PC-3 (cell line): ENCODE measurements around the gene DIP2B. TPM values are rescaled to one million over a fixed set of nuclear protein-coding genes. Genes with fewer than 3 reads are reported as not detected.

ENCODE experiments used
- ATAC-seq: fragments of 200-7000 bp; cut with Tn5 transposase; 2 replicates; pipeline ENCODE4 v1.9.1; 2020; ENCODE audit warnings: mild to moderate bottlenecking, moderate library complexity
- BruUV-seq: library from RNA; stranded (reverse); fragments of 400-500 nt; replicated peaks from 2 replicates; lab custom pipeline; 2021; lab: Mats Ljungman, UMichigan
- CTCF ChIA-PET: fragments of 300-600 bp; sonication (Branson Sonifier 250); formaldehyde crosslinking; loops from one replicate; lab custom pipeline; 2022; ENCODE audit warnings: antibody characterized with exemption; lab: Charles Lee
- POLR2A ChIA-PET: fragments of 300-600 bp; sonication (Branson Sonifier 250); formaldehyde crosslinking; loops from one replicate; lab custom pipeline; 2022; ENCODE audit warnings: antibody characterized with exemption; ENCODE audit not compliant: unreplicated experiment; lab: Charles Lee
- DNase-seq: peaks from one replicate; pipeline ENCODE4 v3.0.0-alpha.2; 2015
- H2AFZ ChIP-seq: fragments of 300-600 bp; sonication (generic); 2 replicates; pipeline ENCODE4 v1.6.0; 2016; ENCODE audit warnings: antibody characterized with exemption, low read length
- H3F3A ChIP-seq: fragments of 300-600 bp; sonication (generic); one replicate; pipeline ENCODE4 v1.6.0; 2017; ENCODE audit warnings: antibody characterized with exemption, low read length, control low read depth, mild to moderate bottlenecking; ENCODE audit not compliant: unreplicated experiment
- H3K27ac ChIP-seq: fragments of 300-600 bp; sonication (generic); 2 replicates; pipeline ENCODE4 v1.5.1; 2016; ENCODE audit warnings: mild to moderate bottlenecking, low read length
- H3K27me3 ChIP-seq: fragments of 300-600 bp; sonication (generic); 2 replicates; pipeline ENCODE4 v1.6.1; 2016; ENCODE audit warnings: low read length, mixed read lengths
- H3K36me3 ChIP-seq: fragments of 300-600 bp; sonication (generic); 2 replicates; pipeline ENCODE4 v1.6.1; 2016; ENCODE audit warnings: low read depth, mixed run types, low read length, mixed read lengths
- H3K4me1 ChIP-seq: fragments of 300-600 bp; sonication (generic); 2 replicates; pipeline ENCODE4 v1.5.1; 2016; ENCODE audit warnings: low read length; ENCODE audit not compliant: insufficient read depth
- H3K4me2 ChIP-seq: fragments of 300-600 bp; sonication (generic); 2 replicates; pipeline ENCODE4 v1.6.0; 2016; ENCODE audit warnings: low read length
- H3K4me3 ChIP-seq: fragments of 300-600 bp; sonication (generic); 2 replicates; pipeline ENCODE4 v1.5.1; 2016; ENCODE audit warnings: mild to moderate bottlenecking, low read length, mixed read lengths
- H3K79me2 ChIP-seq: fragments of 300-600 bp; sonication (generic); 2 replicates; pipeline ENCODE4 v1.6.1; 2017; ENCODE audit warnings: low read length, mixed read lengths
- H3K9ac ChIP-seq: fragments of 300-600 bp; sonication (generic); 2 replicates; pipeline ENCODE4 v1.6.0; 2016; ENCODE audit warnings: mild to moderate bottlenecking, low read length
- H3K9me2 ChIP-seq: fragments of 300-600 bp; sonication (generic); replicated peaks from 2 replicates; pipeline ENCODE4 v1.6.1; 2016; ENCODE audit warnings: mixed run types, low read length, mixed read lengths
- H3K9me3 ChIP-seq: fragments of 300-600 bp; sonication (generic); 2 replicates; pipeline ENCODE4 v1.6.1; 2016; ENCODE audit warnings: low read length, mixed read lengths
- H4K20me1 ChIP-seq: fragments of 300-600 bp; sonication (generic); 2 replicates; pipeline ENCODE4 v1.6.1; 2016; ENCODE audit warnings: low read length, mixed read lengths
- CTCF ChIP-seq: fragments of 300-600 bp; sonication (generic); conservative IDR thresholded peaks from 2 replicates; pipeline ENCODE4 v1.5.1; 2017; ENCODE audit warnings: antibody characterized with exemption, low read depth, mild to moderate bottlenecking, low read length
- EZH2 ChIP-seq: fragments of 300-600 bp; sonication (generic); IDR thresholded peaks from one replicate; pipeline ENCODE4 v1.6.1; 2017; ENCODE audit warnings: antibody characterized with exemption, mild to moderate bottlenecking, low read length; ENCODE audit not compliant: unreplicated experiment
- EZH2phosphoT487 ChIP-seq: fragments of 300-600 bp; sonication (generic); IDR thresholded peaks from 2 replicates; pipeline ENCODE4 v1.6.1; 2018; ENCODE audit warnings: mild to moderate bottlenecking, antibody characterized with exemption, low read length, borderline replicate concordance
- intact Hi-C: fragments of 100-400 bp; cut with micrococcal nuclease; formaldehyde crosslinking; loops from 2 replicates; pipeline ENCODE4 v1.9.0; 2023
- total RNA-seq: library from RNA; depleted of rRNA; stranded (reverse); fragments of >200 nt; gene quantifications from 2 replicates; pipeline ENCODE4 v1.2.3, GENCODE V29; 2014

The DIP2B gene
- total RNA-seq, 1 experiment from 2014 or later: 36.3 TPM

GRCh38 chr12:50665609-50666008, 160.8 kb downstream of the DIP2B start:
- H3K79me2 ChIP-seq: 0 out of 2 replicates have a peak, but pooled peaks cover 3% of the 10 kb centered on the region
- no peaks in the 10 kb centered on the region for H4K20me1 ChIP-seq
- H3F3A ChIP-seq: no peaks in the 10 kb centered on the region
- no peak overlapping the region for H3K4me2 ChIP-seq
- no peak overlapping the region for H3K4me3 ChIP-seq
- no peak overlapping the region for H3K9ac ChIP-seq
- no peak for DNase-seq
- peaks cover 7% of the 10 kb centered on the region; the same call in 1 of the 2 replicates for H3K36me3 ChIP-seq
- BruUV-seq: no TSS peak
- intact Hi-C loops: no loop called here
- no peak for ATAC-seq
- no peaks in the 10 kb centered on the region for H3K9me3 ChIP-seq
- no peak overlapping the region for H3K27ac ChIP-seq
- H2AFZ ChIP-seq: no peak overlapping the region
- CTCF ChIA-PET: no interaction called here
- TF ChIP-seq CTCF: no peak
- TF ChIP-seq EZH2: no peak
- TF ChIP-seq EZH2phosphoT487: no peak
- H3K27me3 ChIP-seq: no peaks in the 10 kb centered on the region
- no peaks in the 10 kb centered on the region for H3K9me2 ChIP-seq
- POLR2A ChIA-PET: no interaction called here
- peaks cover 16% of the 10 kb centered on the region for H3K4me1 ChIP-seq

- H3F3A ChIP-seq: no peaks in the 10 kb centered on the region
- H3K9me2 ChIP-seq: no peaks in the 10 kb centered on the region
- TF ChIP-seq CTCF (no peak), EZH2 (no peak), EZH2phosphoT487 (no peak)
- BruUV-seq: no TSS peak
- H3K27me3 ChIP-seq: no peaks in the 10 kb centered on the region
- no peaks in the 10 kb centered on the region for H4K20me1 ChIP-seq
- H3K9me3 ChIP-seq: no peaks in the 10 kb centered on the region
- intact Hi-C loops: no loop called here
- H3K4me3 ChIP-seq: no peak overlapping the region
- no peak overlapping the region for H2AFZ ChIP-seq
- peaks cover 6% of the 10 kb centered on the region; the same call in 1 of the 2 replicates for H3K36me3 ChIP-seq
- no peak overlapping the region for H3K4me2 ChIP-seq
- no peak overlapping the region for H3K27ac ChIP-seq
- no peak for DNase-seq
- no peak overlapping the region for H3K9ac ChIP-seq
- no peak for ATAC-seq
- ChIA-PET POLR2A (no interaction called here), CTCF (no interaction called here)
- H3K79me2 ChIP-seq: 0 out of 2 replicates have a peak, but pooled peaks cover 3% of the 10 kb centered on the region
- H3K4me1 ChIP-seq: peaks cover 16% of the 10 kb centered on the region
Observed at GRCh38 chr12:50666023-50666422, 161.2 kb downstream of the DIP2B start.

GRCh38 chr12:50672158-50672557, 167.4 kb downstream of the DIP2B start:
- H3K9me3 ChIP-seq: no peaks in the 10 kb centered on the region
- peaks cover 12% of the 10 kb centered on the region for H3K36me3 ChIP-seq
- no peaks in the 10 kb centered on the region for H3K79me2 ChIP-seq
- no peak for DNase-seq
- BruUV-seq: no TSS peak
- no peak overlapping the region for H3K9ac ChIP-seq
- no peak overlapping the region for H3K4me2 ChIP-seq
- H3F3A ChIP-seq: peaks cover 5% of the 10 kb centered on the region
- peaks cover 34% of the 10 kb centered on the region for H3K4me1 ChIP-seq
- ATAC-seq: no peak
- no peaks in the 10 kb centered on the region for H4K20me1 ChIP-seq
- no peak overlapping the region for H3K4me3 ChIP-seq
- ChIA-PET CTCF (no interaction called here), POLR2A (no interaction called here)
- TF ChIP-seq CTCF: no peak
- no peak for TF ChIP-seq EZH2
- TF ChIP-seq EZH2phosphoT487: no peak
- H3K9me2 ChIP-seq: no peaks in the 10 kb centered on the region
- no peak overlapping the region for H2AFZ ChIP-seq
- no peaks in the 10 kb centered on the region for H3K27me3 ChIP-seq
- H3K27ac ChIP-seq: no peak overlapping the region
- intact Hi-C loops: no loop called here
